ENCODE results near the gene OR10A6.

DNA sequence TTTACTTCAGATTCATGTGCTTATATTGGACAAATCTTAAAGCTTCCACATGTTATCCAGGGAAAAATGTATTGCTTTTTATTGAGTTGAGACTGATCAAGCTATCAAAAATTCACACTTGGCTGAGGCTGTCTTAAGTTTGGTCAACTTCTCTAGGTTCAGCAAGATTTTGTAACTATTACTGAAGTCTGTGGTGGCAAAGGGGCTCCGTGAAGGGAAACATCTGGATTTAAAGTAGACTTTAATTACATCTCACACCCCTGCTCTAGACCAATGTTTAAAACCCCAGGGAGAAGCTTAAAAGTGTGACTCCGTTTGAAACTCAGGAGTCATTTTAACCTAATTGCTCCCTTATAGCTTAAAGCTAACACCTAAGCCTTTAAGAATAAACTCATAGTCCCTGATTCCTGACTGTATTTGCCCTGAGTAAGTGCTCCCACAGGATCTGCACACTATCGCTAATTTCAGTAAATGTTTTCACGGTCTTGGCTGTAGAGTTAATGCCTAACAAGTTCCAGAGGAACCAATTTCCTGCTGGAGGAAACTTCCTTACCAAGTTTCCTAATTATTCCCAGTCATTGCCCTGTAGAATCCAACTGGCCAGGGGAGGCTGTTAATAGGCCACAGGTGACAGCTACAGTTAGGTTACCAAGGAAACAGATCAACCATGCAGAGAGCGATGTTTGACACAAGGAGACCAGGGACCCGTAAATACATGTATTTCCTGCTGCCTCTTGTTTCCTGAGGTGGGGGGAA lies 40.5 kb downstream of the OR10A6 start:
- TF ChIP-seq, protein P1, sequence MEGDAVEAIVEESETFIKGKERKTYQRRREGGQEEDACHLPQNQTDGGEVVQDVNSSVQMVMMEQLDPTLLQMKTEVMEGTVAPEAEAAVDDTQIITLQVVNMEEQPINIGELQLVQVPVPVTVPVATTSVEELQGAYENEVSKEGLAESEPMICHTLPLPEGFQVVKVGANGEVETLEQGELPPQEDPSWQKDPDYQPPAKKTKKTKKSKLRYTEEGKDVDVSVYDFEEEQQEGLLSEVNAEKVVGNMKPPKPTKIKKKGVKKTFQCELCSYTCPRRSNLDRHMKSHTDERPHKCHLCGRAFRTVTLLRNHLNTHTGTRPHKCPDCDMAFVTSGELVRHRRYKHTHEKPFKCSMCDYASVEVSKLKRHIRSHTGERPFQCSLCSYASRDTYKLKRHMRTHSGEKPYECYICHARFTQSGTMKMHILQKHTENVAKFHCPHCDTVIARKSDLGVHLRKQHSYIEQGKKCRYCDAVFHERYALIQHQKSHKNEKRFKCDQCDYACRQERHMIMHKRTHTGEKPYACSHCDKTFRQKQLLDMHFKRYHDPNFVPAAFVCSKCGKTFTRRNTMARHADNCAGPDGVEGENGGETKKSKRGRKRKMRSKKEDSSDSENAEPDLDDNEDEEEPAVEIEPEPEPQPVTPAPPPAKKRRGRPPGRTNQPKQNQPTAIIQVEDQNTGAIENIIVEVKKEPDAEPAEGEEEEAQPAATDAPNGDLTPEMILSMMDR (IDR thresholded peaks at IDR 0.05; ENCODE audit: low read depth, low read length), result no peak
- no peak for TF ChIP-seq EZH2phosphoT487 (IDR thresholded peaks at IDR 0.05; ENCODE audit: low read depth)
